WTC11 (cell line): Measurements from ENCODE around the gene MSX1. TPM values are rescaled to one million over a fixed set of nuclear protein-coding genes. Genes with fewer than 3 reads are reported as not detected.

ENCODE experiments used
- ATAC-seq: fragments of 200-7000 bp; cut with Tn5 transposase; 2 replicates; pipeline ENCODE4 v1.10.0; 2021; ENCODE audit warnings: mild to moderate bottlenecking, moderate library complexity
- CTCF ChIA-PET: fragments of 300-600 bp; sonication (Branson Sonifier 250); formaldehyde crosslinking; loops from one replicate; lab custom pipeline; 2021; ENCODE audit warnings: antibody characterized with exemption; lab: Charles Lee
- POLR2A ChIA-PET: fragments of 350-600 bp; sonication (Branson Sonifier 250); formaldehyde crosslinking; loops from one replicate; lab custom pipeline; 2021; ENCODE audit warnings: antibody characterized with exemption; lab: Charles Lee
- DNase-seq: peaks from one replicate; pipeline ENCODE4 v3.0.0; 2021; ENCODE audit warnings: low spot score
- H3K27ac Mint-ChIP-seq: 2 replicates; pipeline ENCODE4 v1.8.0; 2021; ENCODE audit warnings: mixed read lengths
- H3K27me3 Mint-ChIP-seq: 2 replicates; pipeline ENCODE4 v1.8.0; 2021; ENCODE audit warnings: low read depth, mild to moderate bottlenecking, moderate library complexity, mixed read lengths
- H3K36me3 Mint-ChIP-seq: 2 replicates; pipeline ENCODE4 v1.8.0; 2021; ENCODE audit warnings: mixed read lengths
- H3K4me1 Mint-ChIP-seq: 2 replicates; pipeline ENCODE4 v1.8.0; 2022; ENCODE audit warnings: mixed read lengths
- H3K4me3 Mint-ChIP-seq: 2 replicates; pipeline ENCODE4 v1.8.0; 2021; ENCODE audit warnings: mild to moderate bottlenecking, moderate library complexity, mixed read lengths
- H3K9me3 Mint-ChIP-seq: 2 replicates; pipeline ENCODE4 v1.8.0; 2021; ENCODE audit warnings: mixed read lengths
- AFF4 ChIP-seq: sonication (generic); formaldehyde crosslinking; IDR thresholded peaks from 2 replicates; pipeline ENCODE4 v1.8.1; 2023; ENCODE audit warnings: mild to moderate bottlenecking, missing genetic modification reagents, borderline replicate concordance
- ATF1 ChIP-seq: sonication (generic); formaldehyde crosslinking; IDR thresholded peaks from 2 replicates; pipeline ENCODE4 v1.8.1; 2023; ENCODE audit warnings: mild to moderate bottlenecking, moderate library complexity, missing genetic modification reagents
- CBFB ChIP-seq: sonication (generic); formaldehyde crosslinking; IDR thresholded peaks from 2 replicates; pipeline ENCODE4 v1.8.1; 2022; ENCODE audit warnings: mild to moderate bottlenecking, low read depth, missing genetic modification reagents
- CREM ChIP-seq: sonication (generic); formaldehyde crosslinking; IDR thresholded peaks from 2 replicates; pipeline ENCODE4 v1.8.1; 2022; ENCODE audit warnings: mild to moderate bottlenecking, missing genetic modification reagents, moderate library complexity
- E2F4 ChIP-seq: sonication (generic); formaldehyde crosslinking; IDR thresholded peaks from 2 replicates; pipeline ENCODE4 v1.8.1; 2022; ENCODE audit warnings: low read depth, mild to moderate bottlenecking, moderate library complexity, missing genetic modification reagents, borderline replicate concordance
- ELF4 ChIP-seq: sonication (generic); formaldehyde crosslinking; IDR thresholded peaks from 2 replicates; pipeline ENCODE4 v1.8.1; 2022; ENCODE audit warnings: low read depth, mild to moderate bottlenecking, moderate library complexity, missing genetic modification reagents
- FOXP1 ChIP-seq: sonication (generic); formaldehyde crosslinking; IDR thresholded peaks from 2 replicates; pipeline ENCODE4 v1.8.0; 2022; ENCODE audit warnings: missing genetic modification reagents, mild to moderate bottlenecking, moderate library complexity, borderline replicate concordance
- IRF2 ChIP-seq: sonication (generic); formaldehyde crosslinking; IDR thresholded peaks from 2 replicates; pipeline ENCODE4 v1.8.0; 2022; ENCODE audit warnings: low read depth, missing genetic modification reagents, borderline replicate concordance
- NFATC4 ChIP-seq: fragments of 250-450 bp; sonication (Bioruptor Pico); IDR thresholded peaks from 2 replicates; pipeline ENCODE4 v1.9.0; 2021; ENCODE audit warnings: mild to moderate bottlenecking
- NFYB ChIP-seq: sonication (generic); formaldehyde crosslinking; conservative IDR thresholded peaks from 2 replicates; pipeline ENCODE4 v1.8.0; 2022; ENCODE audit warnings: low read depth, missing genetic modification reagents
- NR2C2 ChIP-seq: sonication (generic); formaldehyde crosslinking; IDR thresholded peaks from 2 replicates; pipeline ENCODE4 v1.8.0; 2022; ENCODE audit warnings: mild to moderate bottlenecking, missing genetic modification reagents
- NR3C1 ChIP-seq: sonication (generic); formaldehyde crosslinking; conservative IDR thresholded peaks from 2 replicates; pipeline ENCODE4 v1.8.1; 2023; ENCODE audit warnings: low read depth, mild to moderate bottlenecking, missing genetic modification reagents
- SOX15 ChIP-seq: fragments of 250-450 bp; sonication (Bioruptor Pico); IDR thresholded peaks from 2 replicates; pipeline ENCODE4 v1.9.0; 2021; ENCODE audit warnings: mild to moderate bottlenecking
- TEAD1 ChIP-seq: sonication (generic); formaldehyde crosslinking; IDR thresholded peaks from 2 replicates; pipeline ENCODE4 v1.8.0; 2022; ENCODE audit warnings: mild to moderate bottlenecking, missing genetic modification reagents
- TEAD4 ChIP-seq: sonication (generic); formaldehyde crosslinking; IDR thresholded peaks from 2 replicates; pipeline ENCODE4 v1.8.0; 2022; ENCODE audit warnings: mild to moderate bottlenecking, missing genetic modification reagents
- ZNF232 ChIP-seq: sonication (generic); formaldehyde crosslinking; IDR thresholded peaks from 2 replicates; pipeline ENCODE4 v1.8.0; 2022; ENCODE audit warnings: mild to moderate bottlenecking, missing genetic modification reagents
- ZNF317 ChIP-seq: sonication (generic); formaldehyde crosslinking; IDR thresholded peaks from 2 replicates; pipeline ENCODE4 v1.8.1; 2023; ENCODE audit warnings: low read depth, mild to moderate bottlenecking, moderate library complexity, missing genetic modification reagents, borderline replicate concordance
- ZNF425 ChIP-seq: fragments of 250-450 bp; sonication (Bioruptor Pico); conservative IDR thresholded peaks from 2 replicates; pipeline ENCODE4 v1.9.0; 2021; ENCODE audit warnings: mild to moderate bottlenecking
- total RNA-seq: library from RNA; stranded (reverse); gene quantifications from 3 replicates; pipeline ENCODE4 v1.2.3, GENCODE V29; 2021
- TF ChIP-seq, protein P1 (sequence below): sonication (generic); formaldehyde crosslinking; IDR thresholded peaks from 2 replicates; pipeline ENCODE4 v1.8.1; 2023; ENCODE audit warnings: mild to moderate bottlenecking, missing genetic modification reagents, moderate library complexity
- TF ChIP-seq, protein P2 (sequence below): sonication (generic); formaldehyde crosslinking; IDR thresholded peaks from 2 replicates; pipeline ENCODE4 v1.8.1; 2023; ENCODE audit warnings: mild to moderate bottlenecking, missing genetic modification reagents

Gene MSX1
- total RNA-seq, 1 experiment from 2014 or later, result 0.28 TPM

DNA sequence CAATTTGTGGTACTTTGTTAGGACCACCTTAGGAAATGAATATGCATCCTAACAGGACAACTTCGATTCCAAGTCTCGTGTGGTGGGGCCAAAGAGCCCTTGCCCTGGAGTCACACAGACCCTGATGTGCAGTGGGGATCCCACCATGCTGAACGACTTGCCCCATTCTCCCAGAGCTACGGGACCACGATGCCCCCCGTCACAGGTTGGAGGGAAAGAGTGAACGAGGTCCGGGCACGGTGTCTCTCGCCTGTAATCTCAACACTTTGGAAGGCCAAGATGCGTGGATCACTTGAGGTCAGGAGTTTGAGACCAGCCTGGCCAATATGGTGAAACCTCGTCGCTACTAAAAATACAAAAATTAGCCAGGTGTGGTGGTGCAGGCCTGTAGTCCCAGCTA, 14.4 kb upstream of the MSX1 start:
- ChIA-PET POLR2A (no interaction called here), CTCF (no interaction called here)
- no peak overlapping the region for H3K4me3 Mint-ChIP-seq
- H3K27me3 Mint-ChIP-seq, result peaks cover 90% of the 10 kb centered on the region
- ATAC-seq (no peak), DNase-seq (no peak)
- TF ChIP-seq, protein P1, sequence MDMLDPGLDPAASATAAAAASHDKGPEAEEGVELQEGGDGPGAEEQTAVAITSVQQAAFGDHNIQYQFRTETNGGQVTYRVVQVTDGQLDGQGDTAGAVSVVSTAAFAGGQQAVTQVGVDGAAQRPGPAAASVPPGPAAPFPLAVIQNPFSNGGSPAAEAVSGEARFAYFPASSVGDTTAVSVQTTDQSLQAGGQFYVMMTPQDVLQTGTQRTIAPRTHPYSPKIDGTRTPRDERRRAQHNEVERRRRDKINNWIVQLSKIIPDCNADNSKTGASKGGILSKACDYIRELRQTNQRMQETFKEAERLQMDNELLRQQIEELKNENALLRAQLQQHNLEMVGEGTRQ (CRISPR knock-in tag), result no peak
- TF ChIP-seq IRF2 (CRISPR knock-in tag), result no peak
- no peak for TF ChIP-seq NFYB
- TF ChIP-seq AFF4 (CRISPR knock-in tag), result no peak
- no peak for TF ChIP-seq TEAD4 (CRISPR knock-in tag)
- TF ChIP-seq SOX15 (CRISPR knock-in tag), result no peak
- TF ChIP-seq, protein P2, sequence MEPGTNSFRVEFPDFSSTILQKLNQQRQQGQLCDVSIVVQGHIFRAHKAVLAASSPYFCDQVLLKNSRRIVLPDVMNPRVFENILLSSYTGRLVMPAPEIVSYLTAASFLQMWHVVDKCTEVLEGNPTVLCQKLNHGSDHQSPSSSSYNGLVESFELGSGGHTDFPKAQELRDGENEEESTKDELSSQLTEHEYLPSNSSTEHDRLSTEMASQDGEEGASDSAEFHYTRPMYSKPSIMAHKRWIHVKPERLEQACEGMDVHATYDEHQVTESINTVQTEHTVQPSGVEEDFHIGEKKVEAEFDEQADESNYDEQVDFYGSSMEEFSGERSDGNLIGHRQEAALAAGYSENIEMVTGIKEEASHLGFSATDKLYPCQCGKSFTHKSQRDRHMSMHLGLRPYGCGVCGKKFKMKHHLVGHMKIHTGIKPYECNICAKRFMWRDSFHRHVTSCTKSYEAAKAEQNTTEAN (CRISPR knock-in tag), result no peak
- TF ChIP-seq ZNF232 (CRISPR knock-in tag), result no peak
- TF ChIP-seq NR3C1 (CRISPR knock-in tag), result no peak
- no peak for TF ChIP-seq TEAD1
- TF ChIP-seq ZNF425 (CRISPR knock-in tag), result no peak
- TF ChIP-seq NR2C2 (CRISPR knock-in tag), result no peak
- no peak for TF ChIP-seq NFATC4 (CRISPR knock-in tag)
- TF ChIP-seq CREM (CRISPR knock-in tag), result no peak
- no peak for TF ChIP-seq CBFB (CRISPR knock-in tag)
- TF ChIP-seq E2F4 (CRISPR knock-in tag), result no peak
- no peak for TF ChIP-seq ATF1 (CRISPR knock-in tag)
- H3K27ac Mint-ChIP-seq, result no peak overlapping the region
- no peaks in the 10 kb centered on the region for H3K9me3 Mint-ChIP-seq
- no peaks in the 10 kb centered on the region for H3K4me1 Mint-ChIP-seq
- no peaks in the 10 kb centered on the region for H3K36me3 Mint-ChIP-seq

GRCh38 chr4:4847011-4847410, 12.5 kb upstream of the MSX1 start:
- Mint-ChIP-seq H3K4me1 (no peaks in the 10 kb centered on the region), H3K9me3 (no peaks in the 10 kb centered on the region), H3K36me3 (no peaks in the 10 kb centered on the region)
- ATAC-seq, result no peak
- no peak for TF ChIP-seq FOXP1 (CRISPR knock-in tag)
- no peak for TF ChIP-seq E2F4 (CRISPR knock-in tag)
- no peak for TF ChIP-seq ELF4 (CRISPR knock-in tag)
- TF ChIP-seq ZNF317, result no peak
- TF ChIP-seq, all 79 proteins: peak for 0
- Mint-ChIP-seq H3K27ac (no peak overlapping the region), H3K4me3 (no peak overlapping the region), H3K27me3 (peaks cover 90% of the 10 kb centered on the region)
- ChIA-PET CTCF (interaction anchor here (0.7 kb wide), 1 partner anchor 169 kb away, joined by 3 read pairs; no protein-coding TSS in a partner anchor), POLR2A (no interaction called here)
- DNase-seq, result no peak
